Kidney epithelial cell (primary cell): Measurements from ENCODE around the gene ZFHX3. TPM values are rescaled to one million over a fixed set of nuclear protein-coding genes. Genes with fewer than 3 reads are reported as not detected.

Source experiments
- DNase-seq: peaks from one replicate; pipeline ENCODE4 v3.0.0-alpha.2; 2010; ENCODE audit warnings: low read depth
- H3K27me3 ChIP-seq: 2 replicates; pipeline ENCODE4 v1.6.0; 2011; ENCODE audit warnings: low read length; ENCODE audit not compliant: control insufficient read depth, insufficient read depth
- H3K36me3 ChIP-seq: 2 replicates; pipeline ENCODE4 v1.5.1; 2011; ENCODE audit warnings: low read length; ENCODE audit not compliant: control insufficient read depth, insufficient read depth
- H3K4me3 ChIP-seq: 2 replicates; pipeline ENCODE4 v1.5.1; 2011; ENCODE audit warnings: low read depth, mild to moderate bottlenecking, control low read depth, low read length
- total RNA-seq: library from RNA; depleted of rRNA; stranded (reverse); fragments of >200 nt; gene quantifications from 2 replicates; pipeline ENCODE4 v1.2.3, GENCODE V29; 2015
- TF ChIP-seq, protein P1 (sequence below): IDR thresholded peaks from 2 replicates; pipeline ENCODE4 v1.5.1; 2011; ENCODE audit warnings: mild to moderate bottlenecking, moderate library complexity, low read length, control low read depth, inconsistent platforms; ENCODE audit not compliant: insufficient read depth, poor library complexity, severe bottlenecking

ZFHX3 gene
- total RNA-seq, 1 donor from 2014 or later, result 19.9 TPM

DNA sequence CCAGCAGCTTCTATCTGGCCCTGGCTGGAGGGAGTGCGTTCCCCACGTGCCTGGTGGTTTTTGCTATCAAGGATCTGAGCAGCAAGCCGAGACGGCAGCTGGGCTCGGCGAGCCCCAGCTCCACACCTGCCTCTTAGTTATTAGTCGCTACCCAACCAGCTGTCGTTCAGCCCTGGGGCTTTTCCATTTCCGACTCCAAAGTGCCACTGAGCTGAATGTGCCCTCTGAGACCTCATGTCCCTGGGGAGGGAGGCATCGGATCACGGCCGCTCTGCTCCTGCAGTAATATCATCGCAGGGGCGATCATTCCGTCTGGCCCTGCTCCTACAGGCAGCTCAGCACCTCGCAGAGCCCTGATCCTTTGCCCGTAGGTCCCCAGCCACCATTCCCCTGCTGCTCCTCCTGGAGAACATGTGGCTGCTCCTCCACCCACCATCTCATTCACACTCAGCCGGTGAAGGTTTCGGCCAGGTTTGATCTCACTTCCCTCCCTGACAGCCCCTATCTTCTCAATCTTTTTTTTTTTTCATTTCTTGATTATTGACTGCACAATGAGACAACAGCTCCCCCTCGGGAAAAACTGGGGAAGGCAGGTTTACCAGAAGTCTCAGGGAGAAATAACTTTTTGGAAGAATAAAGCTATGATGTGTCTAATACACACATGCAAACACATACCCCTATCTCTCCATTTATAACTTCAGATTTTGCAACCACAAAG is 86.7 kb downstream of the ZFHX3 start:
- DNase-seq, result peak; percentile 12

DNA sequence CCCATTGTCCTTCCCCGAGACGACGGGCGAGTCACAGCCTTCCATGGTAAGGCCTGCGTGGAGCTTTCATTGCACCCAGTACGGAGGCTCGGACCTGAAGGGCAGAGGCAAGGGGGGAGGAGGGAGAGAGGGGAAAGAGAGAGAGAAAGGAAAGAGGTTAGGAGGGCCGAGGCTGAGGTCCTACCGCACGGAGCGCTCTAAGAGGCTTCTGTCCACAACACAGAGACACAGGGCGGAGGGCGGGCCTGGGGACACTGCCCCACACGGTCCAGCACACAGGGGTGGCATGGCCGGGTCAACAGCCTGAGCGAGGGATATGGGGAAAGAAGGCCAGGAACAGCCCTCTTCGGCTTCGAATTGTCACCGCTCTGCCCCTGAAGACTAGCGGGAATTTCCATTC is 87.8 kb downstream of the ZFHX3 start:
- no peaks in the 10 kb centered on the region for H3K27me3 ChIP-seq
- no peak for DNase-seq
- TF ChIP-seq, protein P1, sequence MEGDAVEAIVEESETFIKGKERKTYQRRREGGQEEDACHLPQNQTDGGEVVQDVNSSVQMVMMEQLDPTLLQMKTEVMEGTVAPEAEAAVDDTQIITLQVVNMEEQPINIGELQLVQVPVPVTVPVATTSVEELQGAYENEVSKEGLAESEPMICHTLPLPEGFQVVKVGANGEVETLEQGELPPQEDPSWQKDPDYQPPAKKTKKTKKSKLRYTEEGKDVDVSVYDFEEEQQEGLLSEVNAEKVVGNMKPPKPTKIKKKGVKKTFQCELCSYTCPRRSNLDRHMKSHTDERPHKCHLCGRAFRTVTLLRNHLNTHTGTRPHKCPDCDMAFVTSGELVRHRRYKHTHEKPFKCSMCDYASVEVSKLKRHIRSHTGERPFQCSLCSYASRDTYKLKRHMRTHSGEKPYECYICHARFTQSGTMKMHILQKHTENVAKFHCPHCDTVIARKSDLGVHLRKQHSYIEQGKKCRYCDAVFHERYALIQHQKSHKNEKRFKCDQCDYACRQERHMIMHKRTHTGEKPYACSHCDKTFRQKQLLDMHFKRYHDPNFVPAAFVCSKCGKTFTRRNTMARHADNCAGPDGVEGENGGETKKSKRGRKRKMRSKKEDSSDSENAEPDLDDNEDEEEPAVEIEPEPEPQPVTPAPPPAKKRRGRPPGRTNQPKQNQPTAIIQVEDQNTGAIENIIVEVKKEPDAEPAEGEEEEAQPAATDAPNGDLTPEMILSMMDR, result no peak
- no peak overlapping the region for H3K4me3 ChIP-seq
- H3K36me3 ChIP-seq, result no peaks in the 10 kb centered on the region

More for the DNA sequence above, 86.7 kb downstream of the ZFHX3 start:
- H3K36me3 ChIP-seq, result no peaks in the 10 kb centered on the region
- H3K27me3 ChIP-seq, result no peaks in the 10 kb centered on the region
- TF ChIP-seq, protein P1, result peak; percentile 59
- no peak overlapping the region for H3K4me3 ChIP-seq

DNA sequence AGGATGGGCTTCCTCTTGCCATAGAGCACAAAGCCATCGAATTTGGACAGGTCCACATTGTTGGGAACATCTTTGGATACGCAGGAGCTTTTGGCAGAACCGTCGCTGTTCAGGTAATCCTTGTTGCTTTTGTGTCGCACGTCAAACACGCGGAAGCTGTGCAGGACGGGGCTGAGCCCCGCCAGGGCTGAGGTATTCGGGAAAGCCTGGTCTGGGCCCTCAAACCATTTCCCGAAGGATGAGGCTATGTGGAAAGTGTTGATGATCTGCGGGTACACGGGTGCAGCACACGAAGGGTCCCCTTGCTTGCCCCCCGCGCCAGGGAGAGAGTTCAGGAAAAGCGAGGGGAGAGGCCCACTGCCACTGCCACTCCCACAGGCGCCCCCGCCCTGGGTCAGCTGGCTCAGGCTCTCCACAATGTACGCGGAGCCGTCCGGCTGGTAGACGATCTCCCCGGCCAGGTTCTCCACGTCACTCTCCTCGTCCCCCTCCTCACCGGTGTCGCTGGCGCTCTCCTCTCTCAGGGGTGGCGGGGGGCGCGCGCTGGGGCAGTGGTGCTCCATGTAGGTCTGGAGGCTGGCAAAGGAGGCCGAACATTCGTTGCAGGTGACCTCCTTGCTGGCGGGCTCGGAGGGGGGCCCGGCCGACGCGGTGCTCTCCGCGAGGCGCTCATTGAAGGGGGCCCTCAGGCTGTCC is 88.5 kb downstream of the ZFHX3 start:
- no peak for DNase-seq
- Histone ChIP-seq H3K4me3 (no peak overlapping the region), H3K27me3 (no peaks in the 10 kb centered on the region), H3K36me3 (no peaks in the 10 kb centered on the region)
- TF ChIP-seq, protein P1, result no peak

DNA sequence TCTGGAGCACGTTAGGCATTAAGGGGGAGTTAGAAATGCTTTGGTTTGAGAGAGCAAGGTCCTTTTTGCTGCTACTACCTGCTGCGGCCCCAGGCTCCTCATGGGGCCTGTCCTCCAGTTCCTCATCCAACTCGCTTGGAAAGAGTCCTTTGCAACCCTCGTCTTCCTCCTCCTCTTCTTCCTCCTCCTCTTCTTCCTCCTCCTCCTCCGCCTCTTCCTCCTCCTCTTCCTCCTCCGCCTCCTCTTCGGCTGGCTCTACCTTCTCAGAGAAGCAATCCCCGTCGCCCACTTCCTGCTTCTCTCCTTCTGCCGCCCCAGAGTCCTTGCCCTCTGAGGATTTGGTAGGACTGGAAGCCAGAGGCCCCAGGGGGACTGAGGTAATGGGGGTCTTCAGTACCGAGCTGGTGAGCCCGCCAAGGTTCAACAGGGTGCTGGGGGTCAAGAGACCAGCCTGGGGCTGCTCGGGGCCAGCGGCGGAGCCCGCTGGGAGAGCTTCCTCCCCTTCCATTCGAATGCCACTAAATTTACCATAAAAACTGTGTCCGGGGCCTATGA is 89.3 kb downstream of the ZFHX3 start:
- H3K4me3 ChIP-seq, result no peak overlapping the region
- TF ChIP-seq, protein P1, result no peak
- DNase-seq, result no peak
- H3K36me3 ChIP-seq, result no peaks in the 10 kb centered on the region
- H3K27me3 ChIP-seq, result no peaks in the 10 kb centered on the region

DNA sequence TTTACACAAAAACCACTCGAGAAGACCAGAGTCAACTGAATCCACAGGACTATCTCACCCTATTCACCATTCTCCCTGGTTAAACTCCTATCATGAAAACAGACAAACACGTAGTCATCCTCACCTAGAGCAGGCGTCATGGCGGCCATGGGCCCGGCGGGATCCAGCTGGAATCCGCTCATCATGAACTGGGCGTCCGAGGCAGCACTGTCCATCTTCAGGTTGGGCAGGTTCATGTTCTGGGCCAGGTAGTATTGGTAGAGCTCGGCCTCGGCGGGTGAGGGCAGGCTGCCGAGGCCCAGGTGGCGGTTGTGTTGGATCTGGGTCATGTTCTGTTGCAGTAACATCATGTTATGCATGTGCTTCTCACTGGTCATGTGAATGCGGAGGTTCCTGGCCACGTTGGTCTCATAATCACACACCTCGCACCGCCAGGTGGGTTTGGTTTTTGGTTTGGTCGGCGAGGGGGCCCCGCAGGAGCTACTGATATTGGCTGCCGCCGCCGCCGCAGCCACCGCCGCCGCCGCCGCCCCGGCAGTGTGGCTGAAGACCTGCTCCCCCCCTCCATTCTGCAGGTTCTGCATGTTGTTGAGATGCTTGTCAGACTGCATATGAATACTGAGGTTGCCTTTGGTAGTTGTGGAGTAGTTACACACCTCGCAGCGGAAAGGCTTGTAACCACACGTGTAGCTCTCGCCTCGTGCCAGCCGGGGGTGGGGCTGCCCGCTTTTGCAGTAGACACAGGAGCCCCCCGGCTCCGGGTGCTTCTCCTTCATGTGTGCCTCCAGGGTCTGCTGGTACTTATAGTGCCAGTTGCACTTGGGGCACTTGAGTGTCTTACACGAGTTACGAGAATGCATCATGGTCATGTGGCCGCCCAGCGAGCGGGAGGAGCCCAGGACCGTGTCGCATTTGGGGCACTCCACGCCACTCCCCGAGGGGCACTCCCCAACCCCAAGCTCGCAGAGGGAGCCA is 90.3 kb downstream of the ZFHX3 start:
- no peak for DNase-seq
- TF ChIP-seq, protein P1, result no peak
- no peaks in the 10 kb centered on the region for H3K36me3 ChIP-seq
- H3K4me3 ChIP-seq, result no peak overlapping the region
- no peaks in the 10 kb centered on the region for H3K27me3 ChIP-seq
